ENCODE data around the gene RAB41. TPM values are rescaled to one million over a fixed set of nuclear protein-coding genes. Genes with fewer than 3 reads are reported as not detected.
"Not testable (repeated sequence)": the region's sequence is repeated elsewhere in the genome, so short reads cannot be mapped to it uniquely, and the experiment has no call there.

Gene RAB41
- total RNA-seq, 1 donor from 2014 or later: not detected

DNA sequence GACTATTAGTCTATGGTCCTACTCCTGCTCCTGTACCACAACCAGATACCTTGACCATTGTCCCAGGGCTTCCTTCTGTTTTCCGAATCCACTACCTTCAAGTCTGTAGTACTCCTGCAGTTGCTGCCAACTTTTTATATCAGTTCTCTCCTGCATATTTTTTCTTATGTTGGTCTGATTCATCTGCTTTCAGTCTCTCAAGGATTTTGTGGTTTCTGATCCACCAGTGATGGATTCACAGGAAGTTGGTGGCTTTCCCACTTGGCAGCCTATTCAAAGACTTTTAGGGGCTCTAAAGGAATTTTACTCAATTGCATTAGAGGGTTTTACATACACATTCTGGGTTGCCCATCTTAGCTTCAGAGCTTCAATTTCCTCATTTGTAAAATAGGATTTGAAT lies 31.5 kb downstream of the RAB41 start:
- peaks cover 3% of the 10 kb centered on the region for H3K9me3 Mint-ChIP-seq
- H3K27ac Mint-ChIP-seq: no peak overlapping the region
- no peaks in the 10 kb centered on the region for H3K27me3 Mint-ChIP-seq (ENCODE audit: insufficient read depth)
- H3K36me3 Mint-ChIP-seq (ENCODE audit: low read depth): peaks cover 19% of the 10 kb centered on the region
- DNase-seq (ENCODE audit: low spot score): no peak
- intact Hi-C loops (cut with micrococcal nuclease): no loop called here
- H3K4me1 Mint-ChIP-seq (ENCODE audit: low read depth): peaks cover 13% of the 10 kb centered on the region
- no peak overlapping the region for H3K4me3 Mint-ChIP-seq

DNA sequence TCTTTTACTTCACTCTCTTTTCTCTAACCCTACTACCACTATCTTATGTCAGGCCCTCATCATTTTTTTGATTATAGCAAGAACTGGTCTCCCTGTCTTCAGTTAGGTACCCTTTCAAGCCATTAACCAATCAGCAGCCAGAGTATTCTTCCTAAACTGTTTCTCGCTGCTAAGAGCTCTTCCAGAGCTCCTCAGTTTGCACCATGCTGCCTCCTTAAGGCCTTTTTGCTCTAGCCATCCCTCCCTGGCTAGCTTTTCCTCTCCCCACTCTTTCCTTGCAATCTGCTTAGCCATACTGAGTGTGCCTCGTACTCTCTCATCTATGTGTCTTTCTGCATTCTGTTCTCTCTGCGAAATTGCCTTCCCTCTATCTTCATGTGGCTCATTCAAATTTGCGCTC lies 40.8 kb downstream of the RAB41 start:
- Mint-ChIP-seq H3K27me3 (ENCODE audit: insufficient read depth) (no peaks in the 10 kb centered on the region), H3K9me3 (no peaks in the 10 kb centered on the region), H3K4me1 (ENCODE audit: low read depth) (no peaks in the 10 kb centered on the region), H3K4me3 (no peak overlapping the region), H3K27ac (no peak overlapping the region), H3K36me3 (ENCODE audit: low read depth) (peaks cover 18% of the 10 kb centered on the region)
- intact Hi-C loops (cut with micrococcal nuclease): no loop called here
- no peak for DNase-seq (ENCODE audit: low spot score)

DNA sequence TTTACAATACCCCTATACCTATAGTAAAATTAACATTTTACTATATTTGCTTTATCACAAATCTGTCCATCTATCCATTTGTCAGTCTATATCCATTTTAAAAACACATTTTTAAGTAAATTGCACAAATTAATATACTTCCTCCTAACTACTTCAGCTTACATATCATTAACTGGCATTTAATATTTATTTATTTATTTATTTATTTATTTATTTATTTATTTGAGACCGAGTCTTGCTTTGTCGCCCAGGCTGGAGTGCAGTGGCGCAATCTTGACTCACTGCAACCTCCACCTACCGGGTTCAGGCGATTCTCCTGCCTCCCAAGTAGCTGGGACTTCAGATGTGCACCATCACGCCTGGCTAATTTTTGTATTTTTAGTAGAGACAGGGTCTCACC lies 41.7 kb downstream of the RAB41 start:
- H3K27me3 Mint-ChIP-seq (ENCODE audit: insufficient read depth); H3K9me3 Mint-ChIP-seq; intact Hi-C loops (cut with micrococcal nuclease): not testable (repeated sequence)

DNA sequence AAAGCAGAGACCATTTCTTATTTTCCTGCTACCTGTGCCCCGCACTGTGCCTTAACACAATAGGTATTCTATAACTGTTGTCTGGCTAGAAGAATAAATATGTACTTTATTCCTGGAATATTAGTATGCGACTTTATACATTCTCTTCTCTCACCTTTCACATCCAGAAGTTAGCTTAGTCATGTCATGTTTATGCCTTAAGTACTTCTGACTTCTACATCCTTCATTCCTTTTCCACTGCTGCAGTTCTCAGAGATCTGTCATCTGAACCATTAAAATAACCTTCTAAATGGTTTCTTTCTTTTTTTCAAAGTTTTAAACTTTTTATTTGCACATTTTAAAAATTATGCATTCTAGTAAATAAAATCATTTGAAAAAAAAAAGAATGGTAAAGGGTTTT lies 42.4 kb downstream of the RAB41 start:
- Mint-ChIP-seq H3K4me1 (ENCODE audit: low read depth) (no peaks in the 10 kb centered on the region), H3K27ac (no peak overlapping the region), H3K27me3 (ENCODE audit: insufficient read depth) (no peaks in the 10 kb centered on the region), H3K9me3 (no peaks in the 10 kb centered on the region), H3K36me3 (ENCODE audit: low read depth) (peaks cover 18% of the 10 kb centered on the region), H3K4me3 (no peak overlapping the region)
- intact Hi-C loops (cut with micrococcal nuclease): no loop called here
- DNase-seq (ENCODE audit: low spot score): no peak

More for the DNA sequence above, 41.7 kb downstream of the RAB41 start:
- peaks cover 18% of the 10 kb centered on the region for H3K36me3 Mint-ChIP-seq (ENCODE audit: low read depth)
- not testable (repeated sequence) for H3K4me3 Mint-ChIP-seq; H3K4me1 Mint-ChIP-seq (ENCODE audit: low read depth); H3K27ac Mint-ChIP-seq; DNase-seq (ENCODE audit: low spot score)

DNA sequence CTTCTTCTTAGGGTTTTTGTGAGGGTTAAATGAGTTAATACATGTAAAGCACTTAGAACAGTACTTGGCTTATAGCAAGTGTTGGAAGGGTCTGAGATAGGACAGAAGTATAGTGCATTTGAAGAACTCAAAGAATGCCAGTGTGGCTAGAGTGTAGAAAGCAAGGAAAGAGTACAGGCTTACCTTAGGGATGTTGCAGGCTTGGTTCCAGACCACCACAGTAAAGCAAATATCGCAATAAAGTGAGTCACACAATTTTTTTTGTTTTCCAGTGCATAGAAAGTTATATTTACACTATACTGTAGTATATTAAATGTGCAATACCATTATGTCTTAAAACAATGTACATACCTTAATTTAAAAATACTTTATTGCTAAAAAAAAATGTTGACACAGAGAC lies 49.2 kb downstream of the RAB41 start:
- DNase-seq (ENCODE audit: low spot score): no peak
- intact Hi-C loops (cut with micrococcal nuclease): loop anchor here (10.0 kb wide), 1 partner anchor 264 kb away; no protein-coding TSS in a partner anchor
- no peaks in the 10 kb centered on the region for H3K9me3 Mint-ChIP-seq
- no peak overlapping the region for H3K4me3 Mint-ChIP-seq
- no peaks in the 10 kb centered on the region for H3K27me3 Mint-ChIP-seq (ENCODE audit: insufficient read depth)
- no peak overlapping the region for H3K27ac Mint-ChIP-seq
- H3K4me1 Mint-ChIP-seq (ENCODE audit: low read depth): peaks cover 10% of the 10 kb centered on the region
- H3K36me3 Mint-ChIP-seq (ENCODE audit: low read depth): peaks cover 29% of the 10 kb centered on the region

DNA sequence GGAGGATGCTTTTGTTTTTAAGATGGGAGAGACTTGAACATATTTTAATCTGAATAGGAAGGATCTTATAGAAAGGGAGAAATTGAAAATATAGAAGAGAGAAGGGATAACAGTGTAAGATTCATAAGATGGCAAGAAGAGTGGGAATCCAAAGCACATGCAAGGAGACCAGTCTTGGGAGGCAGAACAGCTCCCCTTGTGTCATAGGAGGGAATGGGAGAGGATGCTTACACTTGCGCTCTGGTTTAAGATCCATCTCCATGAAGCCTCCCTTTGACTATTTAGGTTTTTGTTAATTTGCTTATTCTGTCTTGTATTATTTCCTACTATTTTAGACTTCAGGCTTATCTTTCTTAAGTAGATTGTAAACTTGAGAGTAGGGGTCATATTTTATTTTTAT lies 50.6 kb downstream of the RAB41 start:
- Mint-ChIP-seq H3K27me3 (ENCODE audit: insufficient read depth) (no peaks in the 10 kb centered on the region), H3K27ac (no peak overlapping the region), H3K4me3 (no peak overlapping the region), H3K36me3 (ENCODE audit: low read depth) (peaks cover 25% of the 10 kb centered on the region), H3K9me3 (no peaks in the 10 kb centered on the region), H3K4me1 (ENCODE audit: low read depth) (peaks cover 24% of the 10 kb centered on the region)
- DNase-seq (ENCODE audit: low spot score): no peak
- intact Hi-C loops (cut with micrococcal nuclease): loop anchor here (10.0 kb wide), 1 partner anchor 262 kb away; no protein-coding TSS in a partner anchor

Other genes starting within 250 kb of the RAB41 start
- gene AWAT2, start 232.2 kb upstream of the RAB41 start, total RNA-seq: not detected in 2 replicates
- gene OTUD6A, start 219.7 kb upstream of the RAB41 start, total RNA-seq: not detected in 2 replicates
- gene IGBP1, start 148.7 kb upstream of the RAB41 start, total RNA-seq: 29.4 and 29.8 TPM in 2 replicates
- gene DGAT2L6, start 104.7 kb upstream of the RAB41 start, total RNA-seq: not detected in 2 replicates
- not detected in 2 replicates for gene AWAT1, start 47.5 kb upstream of the RAB41 start, total RNA-seq
- 0.27 TPM in 1 of 2 replicates, not detected in the other for gene P2RY4, start 22.0 kb upstream of the RAB41 start, total RNA-seq
- not detected in 2 replicates for gene ARR3, start 13.8 kb upstream of the RAB41 start, total RNA-seq
- gene PDZD11, start 7.8 kb downstream of the RAB41 start, total RNA-seq: 28.7 and 31.9 TPM in 2 replicates
- 18.7 and 19.4 TPM in 2 replicates for gene KIF4A, start 7.9 kb downstream of the RAB41 start, total RNA-seq
- 0.10 TPM in 1 of 2 replicates, not detected in the other for gene GDPD2, start 141.1 kb downstream of the RAB41 start, total RNA-seq
- 41.5 and 43.5 TPM in 2 replicates for gene DLG3, start 162.7 kb downstream of the RAB41 start, total RNA-seq